Measurements from ENCODE around the gene ERN1.

DNA sequence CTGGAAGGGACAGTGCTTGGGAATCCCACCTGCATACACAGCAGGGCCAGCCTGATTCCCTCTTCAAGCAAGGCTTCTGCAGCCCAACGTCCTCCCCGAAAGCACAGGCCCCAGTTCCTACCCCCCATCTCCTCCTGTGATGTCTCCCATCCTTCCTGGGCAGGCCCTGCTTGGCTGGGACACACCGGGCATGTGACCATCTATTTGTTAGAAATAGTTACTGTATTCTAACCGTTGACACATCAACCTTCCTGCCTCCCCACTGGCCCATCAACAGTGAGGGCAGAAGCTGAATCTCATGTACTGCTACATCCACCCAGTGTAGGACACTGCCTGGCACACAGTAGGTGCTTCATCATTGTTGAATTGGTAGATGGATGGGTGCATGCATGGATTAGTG lies 121.1 kb downstream of the ERN1 start:
- TF ChIP-seq ZBTB21 (CRISPR knock-in tag; IDR thresholded peaks at IDR 0.05; ENCODE audit: borderline replicate concordance): no peak
- TF ChIP-seq ZNF671 (CRISPR knock-in tag; IDR thresholded peaks at IDR 0.05): no peak

Measured in WTC11 (cell line).